22Rv1 (cell line): Measurements from ENCODE around the gene SLC34A3.
A peak's percentile ranks its signal among the peaks of the same experiment; 100 is the strongest.

Source experiments
- H3K27ac ChIP-seq: fragments of 450-650 bp; 2 replicates; pipeline ENCODE4 v1.5.1; 2017
- ZFX ChIP-seq: fragments of 450-650 bp; IDR thresholded peaks from 2 replicates; pipeline ENCODE4 v1.6.1; 2017; ENCODE audit warnings: antibody characterized with exemption, borderline replicate concordance
- TF ChIP-seq, protein P1 (sequence below): fragments of 450-650 bp; IDR thresholded peaks from 2 replicates; pipeline ENCODE4 v1.5.1; 2017; ENCODE audit warnings: mild to moderate bottlenecking

Gene SLC34A3

GRCh38 chr9:137245450-137246421 is 15.0 kb downstream of the SLC34A3 start:
- TF ChIP-seq ZFX, result no peak
- TF ChIP-seq, protein P1, sequence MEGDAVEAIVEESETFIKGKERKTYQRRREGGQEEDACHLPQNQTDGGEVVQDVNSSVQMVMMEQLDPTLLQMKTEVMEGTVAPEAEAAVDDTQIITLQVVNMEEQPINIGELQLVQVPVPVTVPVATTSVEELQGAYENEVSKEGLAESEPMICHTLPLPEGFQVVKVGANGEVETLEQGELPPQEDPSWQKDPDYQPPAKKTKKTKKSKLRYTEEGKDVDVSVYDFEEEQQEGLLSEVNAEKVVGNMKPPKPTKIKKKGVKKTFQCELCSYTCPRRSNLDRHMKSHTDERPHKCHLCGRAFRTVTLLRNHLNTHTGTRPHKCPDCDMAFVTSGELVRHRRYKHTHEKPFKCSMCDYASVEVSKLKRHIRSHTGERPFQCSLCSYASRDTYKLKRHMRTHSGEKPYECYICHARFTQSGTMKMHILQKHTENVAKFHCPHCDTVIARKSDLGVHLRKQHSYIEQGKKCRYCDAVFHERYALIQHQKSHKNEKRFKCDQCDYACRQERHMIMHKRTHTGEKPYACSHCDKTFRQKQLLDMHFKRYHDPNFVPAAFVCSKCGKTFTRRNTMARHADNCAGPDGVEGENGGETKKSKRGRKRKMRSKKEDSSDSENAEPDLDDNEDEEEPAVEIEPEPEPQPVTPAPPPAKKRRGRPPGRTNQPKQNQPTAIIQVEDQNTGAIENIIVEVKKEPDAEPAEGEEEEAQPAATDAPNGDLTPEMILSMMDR, result no peak
- 0 out of 2 replicates have a peak overlapping the region, but pooled peaks have one; percentile 97 for H3K27ac ChIP-seq

DNA sequence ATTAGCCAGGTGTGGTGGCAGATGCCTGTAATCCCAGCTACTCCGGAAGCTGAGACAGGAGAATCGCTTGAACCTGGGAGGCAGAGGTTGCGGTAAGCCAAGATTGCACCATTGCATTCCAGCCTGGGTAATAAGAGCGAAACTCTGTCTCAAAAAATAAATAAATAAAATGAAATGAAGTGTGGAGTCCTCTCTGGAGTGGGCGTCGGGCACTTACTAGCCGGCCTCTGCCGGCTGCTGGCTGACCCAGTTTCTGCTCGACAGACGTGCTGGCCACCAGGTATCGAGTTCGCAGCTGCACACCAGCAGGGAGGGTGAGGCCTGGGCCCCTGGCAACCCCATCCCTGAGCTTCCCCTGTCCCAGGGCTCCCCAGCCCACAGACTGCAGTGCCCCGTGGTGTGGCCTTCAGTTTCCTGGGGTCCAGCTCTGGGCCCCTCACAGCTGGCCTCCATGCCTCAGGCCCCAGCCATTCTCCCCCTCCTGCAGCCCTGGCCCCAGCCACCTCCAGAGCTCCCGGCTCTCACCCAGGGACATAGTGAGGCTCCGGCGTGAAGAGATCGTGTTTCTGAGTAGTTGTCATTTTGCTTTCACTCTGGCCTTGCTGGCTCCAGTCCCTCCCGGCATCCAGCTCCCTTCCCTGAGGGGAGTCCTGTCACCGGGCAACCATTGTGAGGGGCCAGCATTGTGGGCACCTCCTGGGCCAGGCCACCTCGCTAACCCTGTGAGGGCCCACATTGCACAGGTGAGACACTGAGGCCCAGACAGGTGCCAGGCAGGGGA is 16.6 kb downstream of the SLC34A3 start:
- TF ChIP-seq, protein P1, result no peak
- no peak for TF ChIP-seq ZFX

DNA sequence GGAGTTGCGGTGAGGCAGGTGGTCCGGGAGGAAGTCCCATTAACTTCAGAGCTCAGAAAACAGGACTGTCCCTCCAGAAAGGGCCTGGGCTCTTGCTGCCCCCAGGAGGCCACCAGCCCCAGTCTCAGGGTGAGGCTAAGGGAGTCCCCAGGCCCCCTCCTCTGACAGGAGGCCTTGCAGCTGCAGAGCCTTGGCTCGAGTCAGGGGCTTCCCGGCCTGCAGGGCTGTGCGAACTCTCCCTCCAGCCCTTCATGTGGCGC is 17.1 kb downstream of the SLC34A3 start:
- TF ChIP-seq, protein P1, result no peak
- TF ChIP-seq ZFX, result no peak
- H3K27ac ChIP-seq, result no peak overlapping the region

More for the DNA sequence above, 16.6 kb downstream of the SLC34A3 start:
- H3K27ac ChIP-seq, result no peak overlapping the region

GRCh38 chr9:137250329-137251193 is 19.9 kb downstream of the SLC34A3 start:
- TF ChIP-seq, protein P1, result no peak
- no peak for TF ChIP-seq ZFX
- H3K27ac ChIP-seq, result peak overlapping the region; percentile 58

- H3K27ac ChIP-seq, result peak within 1 kb of the TSS; percentile 94
- TF ChIP-seq ZFX, result no peak
- TF ChIP-seq, protein P1, result no peak
These were observed 20.4 kb downstream of the SLC34A3 start, which contains the start of gene STPG3 for GRCh38 chr9:137251194-137251461. Gene STPG3 (plus strand): TSS chr9:137251286. CDS start chr9:137251287, 1 bp downstream.

GRCh38 chr9:137251490-137252268 is 21.0 kb downstream of the SLC34A3 start:
- peak overlapping the region; percentile 94 for H3K27ac ChIP-seq
- no peak for TF ChIP-seq ZFX
